ENCODE measurements around the gene STARD13.

STARD13 gene

DNA sequence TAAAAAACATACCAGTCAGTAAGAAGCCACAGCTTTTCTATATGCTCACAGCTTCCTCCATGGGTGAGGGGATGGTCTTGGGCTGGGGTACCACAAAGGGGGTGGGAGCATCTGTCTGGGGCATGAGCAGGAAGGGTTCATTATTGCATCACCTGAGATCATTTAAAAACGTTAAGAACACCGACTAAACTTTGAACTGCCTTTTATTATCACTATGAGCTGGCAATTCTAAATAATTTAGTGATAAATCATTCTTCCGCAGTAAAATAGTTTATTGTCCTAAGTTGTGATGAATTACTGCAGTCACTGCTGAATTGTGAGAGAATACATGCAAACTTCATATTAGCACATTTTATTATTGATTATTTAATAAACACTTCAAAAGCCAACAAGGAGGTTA, 197.8 kb downstream of the STARD13 start:
- H2BK120ac ChIP-seq (ENCODE audit: low read depth, low read length) = no peak overlapping the region
- no peak overlapping the region for H3K9ac ChIP-seq (ENCODE audit: low read length)
- no peak overlapping the region for H4K5ac ChIP-seq (ENCODE audit: low read length)
- no peak overlapping the region for H3K18ac ChIP-seq (ENCODE audit: low read length)
- H3K79me2 ChIP-seq (ENCODE audit: control insufficient read depth, insufficient read depth, low read length) = no peaks in the 10 kb centered on the region
- H3K4me1 ChIP-seq (ENCODE audit: control insufficient read depth, low read depth, low read length) = peaks cover 3% of the 10 kb centered on the region
- no CpG with 5 or more reads among the region's 3 CpGs for WGBS (ENCODE audit: extremely low coverage, insufficient coverage, low lambda C conversion rate)
- H3K23ac ChIP-seq (ENCODE audit: low read length) = no peak overlapping the region
- no peaks in the 10 kb centered on the region for H3K27me3 ChIP-seq (ENCODE audit: insufficient read depth, low read length, poor library complexity)
- no peak overlapping the region for H2BK15ac ChIP-seq (replicated peaks; ENCODE audit: low read depth)
- no peak overlapping the region for H3K27ac ChIP-seq (ENCODE audit: low read depth, low read length)
- no peaks in the 10 kb centered on the region for H3K36me3 ChIP-seq (ENCODE audit: control insufficient read depth, insufficient read depth, low read length)
- no peak overlapping the region for H2BK5ac ChIP-seq (ENCODE audit: low read length)
- no peak overlapping the region for H3K4ac ChIP-seq (ENCODE audit: low read depth, low read length)
- H3K56ac ChIP-seq (ENCODE audit: low read length) = no peak overlapping the region
- H3K79me1 ChIP-seq (ENCODE audit: low read length) = no peaks in the 10 kb centered on the region
- H2AK5ac ChIP-seq (ENCODE audit: low read length) = no peak overlapping the region
- no peak for DNase-seq
- H3K4me2 ChIP-seq (ENCODE audit: low read length) = no peak overlapping the region
- H4K8ac ChIP-seq (ENCODE audit: low read depth, low read length) = no peak overlapping the region
- no peak overlapping the region for H3K4me3 ChIP-seq (ENCODE audit: low read length)

DNA sequence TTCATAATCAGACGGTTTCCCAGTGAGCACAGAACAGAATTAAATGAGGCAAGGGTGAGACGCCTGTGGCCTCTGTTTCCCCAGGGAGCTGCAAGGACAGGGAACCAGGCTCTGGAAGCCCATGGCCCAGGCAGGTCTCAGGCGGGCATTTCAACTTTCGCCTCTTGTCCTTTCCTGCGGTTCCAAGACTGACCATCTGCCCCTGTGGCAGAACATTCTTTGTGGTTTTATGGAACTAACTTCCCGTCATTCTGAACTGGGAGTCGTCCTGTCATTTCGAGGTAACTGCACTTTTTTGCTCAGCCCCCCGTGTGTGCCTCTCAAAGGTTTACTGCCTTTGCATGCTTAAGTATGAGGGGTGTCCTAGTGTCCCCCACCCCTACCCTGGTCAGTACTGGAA, 198.5 kb downstream of the STARD13 start:
- DNase-seq = no peak
- no peaks in the 10 kb centered on the region for H3K79me1 ChIP-seq (ENCODE audit: low read length)
- no peak overlapping the region for H3K9ac ChIP-seq (ENCODE audit: low read length)
- H2BK5ac ChIP-seq (ENCODE audit: low read length) = no peak overlapping the region
- no peak overlapping the region for H3K4me3 ChIP-seq (ENCODE audit: low read length)
- H2BK15ac ChIP-seq (replicated peaks; ENCODE audit: low read depth) = no peak overlapping the region
- no peak overlapping the region for H2BK120ac ChIP-seq (ENCODE audit: low read depth, low read length)
- H4K8ac ChIP-seq (ENCODE audit: low read depth, low read length) = no peak overlapping the region
- peaks cover under 1% of the 10 kb centered on the region for H3K4me1 ChIP-seq (ENCODE audit: control insufficient read depth, low read depth, low read length)
- H4K5ac ChIP-seq (ENCODE audit: low read length) = no peak overlapping the region
- no CpG with 5 or more reads among the region's 9 CpGs for WGBS (ENCODE audit: extremely low coverage, insufficient coverage, low lambda C conversion rate)
- H3K27ac ChIP-seq (ENCODE audit: low read depth, low read length) = no peak overlapping the region
- H3K36me3 ChIP-seq (ENCODE audit: control insufficient read depth, insufficient read depth, low read length) = no peaks in the 10 kb centered on the region
- H3K18ac ChIP-seq (ENCODE audit: low read length) = no peak overlapping the region
- H3K4me2 ChIP-seq (ENCODE audit: low read length) = no peak overlapping the region
- H2AK5ac ChIP-seq (ENCODE audit: low read length) = no peak overlapping the region
- H3K23ac ChIP-seq (ENCODE audit: low read length) = no peak overlapping the region
- H3K79me2 ChIP-seq (ENCODE audit: control insufficient read depth, insufficient read depth, low read length) = no peaks in the 10 kb centered on the region
- no peaks in the 10 kb centered on the region for H3K27me3 ChIP-seq (ENCODE audit: insufficient read depth, low read length, poor library complexity)
- no peak overlapping the region for H3K4ac ChIP-seq (ENCODE audit: low read depth, low read length)
- H3K56ac ChIP-seq (ENCODE audit: low read length) = no peak overlapping the region

- no peak overlapping the region for H2BK120ac ChIP-seq (ENCODE audit: low read depth, low read length)
Observed at GRCh38 chr13:33083054-33083453, 202.5 kb downstream of the STARD13 start.

DNA sequence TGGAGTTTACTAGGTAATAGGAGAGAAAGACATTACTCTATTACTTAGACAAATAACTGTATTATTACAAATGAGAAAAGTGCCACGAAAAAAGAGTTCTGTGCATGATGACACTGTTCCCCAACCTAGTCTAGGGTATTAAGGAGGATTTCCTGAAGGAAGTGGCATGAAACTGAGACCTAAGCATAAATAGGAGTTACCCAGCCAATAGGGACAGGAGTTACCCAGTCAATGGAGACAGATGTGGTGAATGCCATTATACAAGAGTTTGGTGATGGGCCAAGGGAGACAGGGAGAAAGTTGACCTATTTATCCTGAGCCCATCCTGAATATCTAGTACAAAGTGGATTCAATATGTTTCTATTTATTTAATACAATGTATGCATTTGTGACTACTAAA, 203.9 kb downstream of the STARD13 start:
- Histone ChIP-seq H4K8ac (ENCODE audit: low read depth, low read length) (no peak overlapping the region), H2BK15ac (replicated peaks; ENCODE audit: low read depth) (no peak overlapping the region), H3K27ac (ENCODE audit: low read depth, low read length) (no peak overlapping the region), H3K79me2 (ENCODE audit: control insufficient read depth, insufficient read depth, low read length) (no peaks in the 10 kb centered on the region), H4K5ac (ENCODE audit: low read length) (no peak overlapping the region), H3K36me3 (ENCODE audit: control insufficient read depth, insufficient read depth, low read length) (no peaks in the 10 kb centered on the region), H2BK5ac (ENCODE audit: low read length) (no peak overlapping the region), H3K4me1 (ENCODE audit: control insufficient read depth, low read depth, low read length) (no peaks in the 10 kb centered on the region), H3K79me1 (ENCODE audit: low read length) (no peaks in the 10 kb centered on the region), H3K18ac (ENCODE audit: low read length) (no peak overlapping the region), H3K4ac (ENCODE audit: low read depth, low read length) (no peak overlapping the region), H3K9ac (ENCODE audit: low read length) (no peak overlapping the region), H3K4me3 (ENCODE audit: low read length) (no peak overlapping the region), H3K27me3 (ENCODE audit: insufficient read depth, low read length, poor library complexity) (no peaks in the 10 kb centered on the region), H2AK5ac (ENCODE audit: low read length) (no peak overlapping the region), H3K56ac (ENCODE audit: low read length) (no peak overlapping the region), H2BK120ac (ENCODE audit: low read depth, low read length) (no peak overlapping the region), H3K4me2 (ENCODE audit: low read length) (no peak overlapping the region), H3K23ac (ENCODE audit: low read length) (no peak overlapping the region)
- no peak for DNase-seq
- no CpG with 5 or more reads among the region's 1 CpG for WGBS (ENCODE audit: extremely low coverage, insufficient coverage, low lambda C conversion rate)

More at GRCh38 chr13:33083054-33083453, 202.5 kb downstream of the STARD13 start:
- DNase-seq = no peak
- Histone ChIP-seq H3K79me2 (ENCODE audit: control insufficient read depth, insufficient read depth, low read length) (no peaks in the 10 kb centered on the region), H2BK5ac (ENCODE audit: low read length) (no peak overlapping the region), H4K5ac (ENCODE audit: low read length) (no peak overlapping the region), H2BK15ac (replicated peaks; ENCODE audit: low read depth) (no peak overlapping the region), H3K56ac (ENCODE audit: low read length) (no peak overlapping the region), H2AK5ac (ENCODE audit: low read length) (no peak overlapping the region), H4K8ac (ENCODE audit: low read depth, low read length) (no peak overlapping the region), H3K27me3 (ENCODE audit: insufficient read depth, low read length, poor library complexity) (no peaks in the 10 kb centered on the region), H3K23ac (ENCODE audit: low read length) (no peak overlapping the region), H3K9ac (ENCODE audit: low read length) (no peak overlapping the region), H3K4me3 (ENCODE audit: low read length) (no peak overlapping the region), H3K27ac (ENCODE audit: low read depth, low read length) (no peak overlapping the region), H3K79me1 (ENCODE audit: low read length) (no peaks in the 10 kb centered on the region), H3K4me1 (ENCODE audit: control insufficient read depth, low read depth, low read length) (no peaks in the 10 kb centered on the region), H3K4me2 (ENCODE audit: low read length) (no peak overlapping the region), H3K4ac (ENCODE audit: low read depth, low read length) (no peak overlapping the region), H3K18ac (ENCODE audit: low read length) (no peak overlapping the region), H3K36me3 (ENCODE audit: control insufficient read depth, insufficient read depth, low read length) (no peaks in the 10 kb centered on the region)
- whole genome bisulfite sequencing (ENCODE audit: extremely low coverage, insufficient coverage, low lambda C conversion rate) = no CpG with 5 or more reads among the region's 1 CpG

DNA sequence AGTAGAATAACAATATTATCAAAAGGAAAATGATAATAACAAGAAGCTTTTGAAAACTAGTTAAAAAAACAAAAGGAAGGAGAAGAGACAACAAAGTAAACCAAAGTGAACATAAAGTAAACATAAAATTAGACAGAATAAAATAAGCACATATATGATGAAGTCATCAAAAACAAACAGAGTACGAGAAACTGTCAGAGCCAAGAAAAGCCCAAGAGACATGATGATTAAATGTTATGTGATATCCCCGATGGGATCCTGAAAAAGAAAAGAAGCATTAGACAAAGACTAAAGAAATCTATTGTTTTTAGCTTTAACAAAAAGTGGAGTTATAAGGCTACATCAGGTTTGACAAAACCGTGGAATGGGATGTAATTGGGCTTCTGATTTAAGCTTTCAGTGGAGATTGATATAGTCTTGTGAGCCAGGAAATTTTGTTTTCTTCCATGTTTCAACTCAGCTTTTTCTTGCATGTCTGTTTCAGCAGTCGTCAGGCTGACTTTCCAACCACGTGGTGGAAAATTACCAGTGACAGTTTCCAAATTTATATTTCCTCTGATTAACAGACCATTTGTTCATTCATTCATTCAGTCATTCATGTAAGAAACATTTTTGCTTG, 204.5 kb downstream of the STARD13 start:
- no peak overlapping the region for H3K4me2 ChIP-seq (ENCODE audit: low read length)
- no peaks in the 10 kb centered on the region for H3K79me1 ChIP-seq (ENCODE audit: low read length)
- no peak overlapping the region for H3K4ac ChIP-seq (ENCODE audit: low read depth, low read length)
- no peak overlapping the region for H3K56ac ChIP-seq (ENCODE audit: low read length)
- no peak overlapping the region for H3K18ac ChIP-seq (ENCODE audit: low read length)
- no peak overlapping the region for H3K4me3 ChIP-seq (ENCODE audit: low read length)
- no peak overlapping the region for H4K5ac ChIP-seq (ENCODE audit: low read length)
- H3K23ac ChIP-seq (ENCODE audit: low read length) = no peak overlapping the region
- H2BK15ac ChIP-seq (replicated peaks; ENCODE audit: low read depth) = no peak overlapping the region
- H3K4me1 ChIP-seq (ENCODE audit: control insufficient read depth, low read depth, low read length) = no peaks in the 10 kb centered on the region
- H3K9ac ChIP-seq (ENCODE audit: low read length) = no peak overlapping the region
- WGBS (ENCODE audit: extremely low coverage, insufficient coverage, low lambda C conversion rate) = no CpG with 5 or more reads among the region's 5 CpGs
- no peak for DNase-seq
- H4K8ac ChIP-seq (ENCODE audit: low read depth, low read length) = no peak overlapping the region
- no peak overlapping the region for H2BK120ac ChIP-seq (ENCODE audit: low read depth, low read length)
- H3K79me2 ChIP-seq (ENCODE audit: control insufficient read depth, insufficient read depth, low read length) = no peaks in the 10 kb centered on the region
- H2BK5ac ChIP-seq (ENCODE audit: low read length) = no peak overlapping the region
- no peak overlapping the region for H3K27ac ChIP-seq (ENCODE audit: low read depth, low read length)
- no peaks in the 10 kb centered on the region for H3K36me3 ChIP-seq (ENCODE audit: control insufficient read depth, insufficient read depth, low read length)
- no peaks in the 10 kb centered on the region for H3K27me3 ChIP-seq (ENCODE audit: insufficient read depth, low read length, poor library complexity)
- no peak overlapping the region for H2AK5ac ChIP-seq (ENCODE audit: low read length)

GRCh38 chr13:33079960-33080359, 205.6 kb downstream of the STARD13 start:
- H3K4me3 ChIP-seq (ENCODE audit: low read length) = no peak overlapping the region
- H3K4ac ChIP-seq (ENCODE audit: low read depth, low read length) = no peak overlapping the region
- H4K8ac ChIP-seq (ENCODE audit: low read depth, low read length) = no peak overlapping the region
- WGBS (ENCODE audit: extremely low coverage, insufficient coverage, low lambda C conversion rate) = no CpG with 5 or more reads among the region's 2 CpGs
- no peak overlapping the region for H3K23ac ChIP-seq (ENCODE audit: low read length)
- H2AK5ac ChIP-seq (ENCODE audit: low read length) = no peak overlapping the region
- no peaks in the 10 kb centered on the region for H3K27me3 ChIP-seq (ENCODE audit: insufficient read depth, low read length, poor library complexity)
- H2BK5ac ChIP-seq (ENCODE audit: low read length) = no peak overlapping the region
- no peaks in the 10 kb centered on the region for H3K79me2 ChIP-seq (ENCODE audit: control insufficient read depth, insufficient read depth, low read length)
- H3K36me3 ChIP-seq (ENCODE audit: control insufficient read depth, insufficient read depth, low read length) = no peaks in the 10 kb centered on the region
- no peak overlapping the region for H4K5ac ChIP-seq (ENCODE audit: low read length)
- no peak for DNase-seq
- H3K9ac ChIP-seq (ENCODE audit: low read length) = no peak overlapping the region
- no peak overlapping the region for H2BK15ac ChIP-seq (replicated peaks; ENCODE audit: low read depth)
- H3K56ac ChIP-seq (ENCODE audit: low read length) = no peak overlapping the region
- H2BK120ac ChIP-seq (ENCODE audit: low read depth, low read length) = no peak overlapping the region
- no peak overlapping the region for H3K18ac ChIP-seq (ENCODE audit: low read length)
- H3K4me2 ChIP-seq (ENCODE audit: low read length) = no peak overlapping the region
- no peaks in the 10 kb centered on the region for H3K4me1 ChIP-seq (ENCODE audit: control insufficient read depth, low read depth, low read length)
- H3K79me1 ChIP-seq (ENCODE audit: low read length) = no peaks in the 10 kb centered on the region
- no peak overlapping the region for H3K27ac ChIP-seq (ENCODE audit: low read depth, low read length)
